ENCODE data around the gene RAB1B.
"Not testable (repeated sequence)": the region's sequence is repeated elsewhere in the genome, so short reads cannot be mapped to it uniquely, and the experiment has no call there.

Gene RAB1B

DNA sequence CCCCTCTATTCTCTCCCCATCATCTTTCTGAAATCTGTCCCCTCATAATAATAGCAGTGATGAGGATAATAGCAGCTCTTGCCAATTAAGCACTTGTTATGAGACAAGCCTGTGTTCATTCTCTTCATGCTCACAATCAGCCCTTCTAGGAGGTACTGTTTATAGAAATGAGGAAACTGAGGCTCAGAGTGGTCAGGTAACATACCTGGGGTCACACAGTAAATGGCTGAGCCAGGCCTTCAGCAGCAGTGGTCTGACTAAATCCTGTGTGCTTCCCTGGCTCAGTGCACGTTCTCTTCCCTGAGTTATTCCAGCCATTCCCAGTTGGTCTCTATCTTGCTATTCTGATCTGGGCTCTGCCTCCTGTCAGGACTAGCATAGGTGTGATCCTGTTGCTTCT, 5.8 kb downstream of the RAB1B start:
- Histone ChIP-seq H3K4me3 (ENCODE audit: low read length) (no peak overlapping the region), H3K9ac (ENCODE audit: low read length) (no peak overlapping the region), H3K27me3 (ENCODE audit: control insufficient read depth, insufficient read depth, low read length) (no peaks in the 10 kb centered on the region), H3K36me3 (ENCODE audit: control insufficient read depth, insufficient read depth, low read length) (peaks cover 31% of the 10 kb centered on the region), H3K27ac (ENCODE audit: low read depth, low read length) (no peak overlapping the region), H3K4me1 (ENCODE audit: control insufficient read depth, insufficient read depth, low read length) (peaks cover 7% of the 10 kb centered on the region)

DNA sequence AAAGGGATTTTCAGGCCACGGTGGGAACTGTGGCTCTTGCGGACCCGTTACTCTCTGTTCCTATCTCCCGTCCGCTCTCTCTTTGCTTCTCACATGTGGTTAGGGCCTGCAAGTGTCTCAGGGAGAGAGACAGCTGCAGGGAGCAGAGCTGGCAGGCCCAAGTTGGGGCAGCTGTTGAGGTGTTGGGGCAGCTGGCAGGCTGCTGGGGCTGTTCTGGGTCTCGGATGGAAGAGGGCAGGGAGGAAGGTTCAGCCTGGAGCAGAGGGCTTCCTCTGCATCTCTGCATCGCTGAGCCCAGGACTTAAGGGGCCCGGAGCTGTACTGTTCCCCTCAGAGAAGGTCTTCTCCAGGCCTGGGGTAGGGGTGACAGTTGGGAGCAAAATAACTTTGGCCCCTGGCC, 7.0 kb downstream of the RAB1B start:
- H3K4me1 ChIP-seq (ENCODE audit: control insufficient read depth, insufficient read depth, low read length), result no peaks in the 10 kb centered on the region
- peaks cover 31% of the 10 kb centered on the region for H3K36me3 ChIP-seq (ENCODE audit: control insufficient read depth, insufficient read depth, low read length)
- no peak overlapping the region for H3K4me3 ChIP-seq (ENCODE audit: low read length)
- H3K27ac ChIP-seq (ENCODE audit: low read depth, low read length), result no peak overlapping the region
- H3K27me3 ChIP-seq (ENCODE audit: control insufficient read depth, insufficient read depth, low read length), result no peaks in the 10 kb centered on the region
- H3K9ac ChIP-seq (ENCODE audit: low read length), result no peak overlapping the region

DNA sequence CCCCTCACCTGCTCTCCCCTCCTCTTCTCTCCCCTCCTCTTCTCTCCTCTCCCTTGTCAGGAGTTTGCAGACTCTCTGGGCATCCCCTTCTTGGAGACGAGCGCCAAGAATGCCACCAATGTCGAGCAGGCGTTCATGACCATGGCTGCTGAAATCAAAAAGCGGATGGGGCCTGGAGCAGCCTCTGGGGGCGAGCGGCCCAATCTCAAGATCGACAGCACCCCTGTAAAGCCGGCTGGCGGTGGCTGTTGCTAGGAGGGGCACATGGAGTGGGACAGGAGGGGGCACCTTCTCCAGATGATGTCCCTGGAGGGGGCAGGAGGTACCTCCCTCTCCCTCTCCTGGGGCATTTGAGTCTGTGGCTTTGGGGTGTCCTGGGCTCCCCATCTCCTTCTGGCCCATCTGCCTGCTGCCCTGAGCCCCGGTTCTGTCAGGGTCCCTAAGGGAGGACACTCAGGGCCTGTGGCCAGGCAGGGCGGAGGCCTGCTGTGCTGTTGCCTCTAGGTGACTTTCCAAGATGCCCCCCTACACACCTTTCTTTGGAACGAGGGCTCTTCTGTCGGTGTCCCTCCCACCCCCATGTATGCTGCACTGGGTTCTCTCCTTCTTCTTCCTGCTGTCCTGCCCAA, 7.7 kb downstream of the RAB1B start:
- no peak overlapping the region for H3K9ac ChIP-seq (ENCODE audit: low read length)
- no peaks in the 10 kb centered on the region for H3K4me1 ChIP-seq (ENCODE audit: control insufficient read depth, insufficient read depth, low read length)
- no peak overlapping the region for H3K4me3 ChIP-seq (ENCODE audit: low read length)
- peaks cover 31% of the 10 kb centered on the region for H3K36me3 ChIP-seq (ENCODE audit: control insufficient read depth, insufficient read depth, low read length)
- H3K27ac ChIP-seq (ENCODE audit: low read depth, low read length), result no peak overlapping the region
- no peaks in the 10 kb centered on the region for H3K27me3 ChIP-seq (ENCODE audit: control insufficient read depth, insufficient read depth, low read length)

DNA sequence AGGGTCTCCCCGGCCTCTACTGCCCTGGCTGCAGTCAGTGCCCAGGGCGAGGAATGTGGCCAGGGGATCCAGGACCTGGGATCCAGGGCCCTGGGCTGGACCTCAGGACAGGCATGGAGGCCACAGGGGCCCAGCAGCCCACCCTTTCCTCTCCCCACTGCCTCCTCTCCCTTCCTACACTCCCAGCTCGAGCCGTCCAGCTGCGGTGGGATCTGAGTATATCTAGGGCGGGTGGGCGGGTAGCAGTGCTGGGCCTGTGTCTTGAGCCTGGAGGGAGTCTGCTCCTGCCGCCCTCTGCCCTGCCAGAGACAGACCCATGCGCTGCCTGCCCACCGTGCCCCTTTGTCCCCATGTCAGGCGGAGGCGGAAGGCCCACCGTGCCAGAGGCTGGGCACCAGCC, 8.2 kb downstream of the RAB1B start:
- H3K27me3 ChIP-seq (ENCODE audit: control insufficient read depth, insufficient read depth, low read length); H3K9ac ChIP-seq (ENCODE audit: low read length); H3K27ac ChIP-seq (ENCODE audit: low read depth, low read length); H3K4me1 ChIP-seq (ENCODE audit: control insufficient read depth, insufficient read depth, low read length); H3K4me3 ChIP-seq (ENCODE audit: low read length): not testable (repeated sequence)
- peaks cover 31% of the 10 kb centered on the region for H3K36me3 ChIP-seq (ENCODE audit: control insufficient read depth, insufficient read depth, low read length)

DNA sequence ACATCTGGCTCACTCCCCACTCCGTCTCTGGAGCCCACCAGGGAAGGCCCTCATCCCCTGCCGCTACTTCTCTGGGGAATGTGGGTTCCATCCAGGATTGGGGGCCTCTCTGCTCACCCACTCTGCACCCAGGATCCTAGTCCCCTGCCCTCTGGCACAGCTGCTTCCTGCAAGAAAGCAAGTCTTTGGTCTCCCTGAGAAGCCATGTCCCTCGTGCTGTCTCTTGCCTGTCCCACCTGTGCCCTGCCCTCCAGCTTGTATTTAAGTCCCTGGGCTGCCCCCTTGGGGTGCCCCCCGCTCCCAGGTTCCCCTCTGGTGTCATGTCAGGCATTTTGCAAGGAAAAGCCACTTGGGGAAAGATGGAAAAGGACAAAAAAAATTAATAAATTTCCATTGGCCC, 8.6 kb downstream of the RAB1B start:
- peaks cover 30% of the 10 kb centered on the region for H3K36me3 ChIP-seq (ENCODE audit: control insufficient read depth, insufficient read depth, low read length)
- not testable (repeated sequence) for H3K27me3 ChIP-seq (ENCODE audit: control insufficient read depth, insufficient read depth, low read length); H3K4me3 ChIP-seq (ENCODE audit: low read length); H3K4me1 ChIP-seq (ENCODE audit: control insufficient read depth, insufficient read depth, low read length); H3K27ac ChIP-seq (ENCODE audit: low read depth, low read length); H3K9ac ChIP-seq (ENCODE audit: low read length)

DNA sequence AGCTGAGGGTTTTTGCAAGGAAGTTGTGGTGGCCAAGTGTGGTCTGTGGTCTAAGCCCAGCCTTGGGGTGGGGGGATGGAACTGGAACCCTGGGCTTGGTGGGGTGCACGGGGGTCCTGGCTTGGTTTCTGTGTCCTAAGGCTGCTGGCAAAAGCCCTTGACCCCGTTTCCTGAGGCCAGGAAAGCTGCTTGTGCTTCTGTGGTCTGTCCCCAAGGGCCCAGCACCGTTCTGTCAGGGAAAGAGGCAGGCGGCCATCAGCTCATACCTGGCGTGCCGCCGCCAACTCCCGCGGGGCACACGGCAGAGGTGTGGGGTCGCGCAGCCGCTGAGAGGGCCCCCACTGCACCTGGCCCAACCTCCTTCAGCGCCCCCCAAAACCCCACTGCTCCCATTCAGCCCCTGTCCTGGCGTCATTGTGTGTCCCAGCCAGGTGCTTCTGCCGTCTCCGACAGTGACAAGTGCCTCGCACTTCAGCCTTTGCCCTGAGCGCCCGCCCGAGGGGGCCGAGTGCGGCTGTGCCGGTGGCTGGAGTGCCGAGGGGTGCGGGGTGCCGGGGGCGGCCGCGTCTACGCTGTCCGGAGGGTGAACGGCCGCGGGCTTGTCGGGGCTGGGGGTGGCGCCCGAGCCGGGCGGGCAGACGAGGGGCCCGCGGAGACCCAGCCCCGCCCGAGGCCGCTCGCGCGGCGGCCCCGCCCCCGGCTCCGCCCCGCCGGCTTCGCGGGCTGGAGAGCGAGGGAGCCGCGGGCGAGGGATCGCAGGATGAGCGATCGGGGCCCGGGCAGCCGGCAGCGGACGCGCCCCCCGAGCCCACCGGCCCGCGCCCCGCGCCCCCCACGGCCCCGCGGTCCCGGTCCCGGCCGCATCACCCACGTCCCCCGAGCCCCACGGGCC, 9.3 kb downstream of the RAB1B start, which contains the start of gene CNIH2:
Gene CNIH2, plus strand, starts transcription at position 705 of the 892 bp plus-strand sequence. CDS start 282 bp downstream, outside the sequence.
- peak within 1 kb of the TSS; percentile 16 for H3K27ac ChIP-seq (ENCODE audit: low read depth, low read length)
- H3K36me3 ChIP-seq (ENCODE audit: control insufficient read depth, insufficient read depth, low read length), result peaks cover 24% of the 10 kb centered on the region
- no peaks in the 10 kb centered on the region for H3K27me3 ChIP-seq (ENCODE audit: control insufficient read depth, insufficient read depth, low read length)
- no peak within 1 kb of the TSS for H3K9ac ChIP-seq (ENCODE audit: low read length)
- peak within 1 kb of the TSS; percentile 41 for H3K4me3 ChIP-seq (ENCODE audit: low read length)
- H3K4me1 ChIP-seq (ENCODE audit: control insufficient read depth, insufficient read depth, low read length), result peaks cover 2% of the 10 kb centered on the region

DNA sequence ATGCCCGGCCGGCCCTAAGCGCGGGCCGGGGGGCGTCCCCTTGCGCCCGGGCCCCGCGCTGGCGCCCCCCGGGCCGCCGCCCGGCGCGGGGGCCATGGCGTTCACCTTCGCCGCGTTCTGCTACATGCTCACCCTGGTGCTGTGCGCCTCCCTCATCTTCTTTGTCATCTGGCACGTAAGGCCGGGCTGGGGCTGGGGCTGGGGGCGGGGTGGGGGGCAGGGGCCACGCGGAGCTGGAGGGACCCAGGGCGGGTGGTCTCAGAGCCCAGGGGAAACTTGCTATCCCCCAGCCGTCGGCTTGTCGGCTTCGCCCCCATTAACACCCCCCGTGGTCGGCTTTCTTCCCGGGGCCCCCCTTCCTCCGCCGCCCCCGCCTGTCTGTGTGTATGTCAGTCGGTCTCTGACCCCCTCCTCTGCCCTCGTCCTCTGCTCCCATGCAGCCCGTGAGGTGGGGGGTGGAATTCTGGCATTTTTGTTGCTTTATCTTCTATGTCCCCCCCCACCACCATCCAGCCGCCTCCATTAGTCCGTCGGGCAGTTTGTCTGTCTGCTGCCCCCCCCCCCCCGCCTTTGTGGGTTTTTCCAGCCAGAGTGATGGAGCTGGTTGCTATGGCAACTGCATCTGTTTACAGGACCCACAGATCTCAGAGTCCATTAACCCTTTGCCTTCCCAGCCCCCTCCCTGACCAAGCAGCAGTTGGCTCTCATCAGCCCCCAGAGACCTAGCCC, 10.1 kb downstream of the RAB1B start:
- Histone ChIP-seq H3K27ac (ENCODE audit: low read depth, low read length) (no peak overlapping the region), H3K4me3 (ENCODE audit: low read length) (no peak overlapping the region), H3K9ac (ENCODE audit: low read length) (no peak overlapping the region), H3K27me3 (ENCODE audit: control insufficient read depth, insufficient read depth, low read length) (no peaks in the 10 kb centered on the region), H3K4me1 (ENCODE audit: control insufficient read depth, insufficient read depth, low read length) (peaks cover 2% of the 10 kb centered on the region), H3K36me3 (ENCODE audit: control insufficient read depth, insufficient read depth, low read length) (peaks cover 18% of the 10 kb centered on the region)

DNA sequence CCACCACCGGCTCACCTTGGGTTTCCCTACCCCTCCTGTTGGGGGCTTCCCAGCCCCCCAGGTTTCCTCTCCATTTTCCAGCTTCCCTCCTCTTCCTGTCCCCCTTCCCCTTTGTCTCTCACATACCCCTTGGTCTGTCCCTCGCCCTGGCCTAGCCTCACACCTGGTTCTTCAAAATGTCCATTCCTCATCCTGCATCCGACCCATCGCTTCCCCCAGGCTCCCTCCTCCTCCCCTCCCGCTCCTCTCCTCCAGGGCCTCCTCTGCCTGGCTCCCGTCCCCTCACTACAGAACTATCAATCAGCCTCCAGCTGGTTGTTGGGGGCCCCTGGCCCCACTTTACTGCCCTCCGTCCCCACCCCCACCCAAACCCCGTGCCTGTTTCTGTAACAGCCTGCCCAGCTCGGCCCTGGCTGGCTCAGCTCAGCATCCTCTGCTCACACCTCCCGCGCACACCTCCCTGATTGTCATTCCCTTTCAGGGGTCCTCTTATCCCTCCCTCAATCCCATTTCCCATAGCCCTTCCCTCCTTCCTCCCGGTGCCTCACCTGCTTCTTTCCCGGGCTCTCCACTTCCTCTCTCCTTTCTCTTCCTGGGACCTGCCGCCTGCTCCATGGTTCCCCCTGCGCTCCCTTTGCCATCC, 10.8 kb downstream of the RAB1B start:
- Histone ChIP-seq H3K27me3 (ENCODE audit: control insufficient read depth, insufficient read depth, low read length) (no peaks in the 10 kb centered on the region), H3K4me3 (ENCODE audit: low read length) (no peak overlapping the region), H3K36me3 (ENCODE audit: control insufficient read depth, insufficient read depth, low read length) (peaks cover 11% of the 10 kb centered on the region), H3K9ac (ENCODE audit: low read length) (no peak overlapping the region), H3K4me1 (ENCODE audit: control insufficient read depth, insufficient read depth, low read length) (peaks cover 2% of the 10 kb centered on the region), H3K27ac (ENCODE audit: low read depth, low read length) (no peak overlapping the region)

DNA sequence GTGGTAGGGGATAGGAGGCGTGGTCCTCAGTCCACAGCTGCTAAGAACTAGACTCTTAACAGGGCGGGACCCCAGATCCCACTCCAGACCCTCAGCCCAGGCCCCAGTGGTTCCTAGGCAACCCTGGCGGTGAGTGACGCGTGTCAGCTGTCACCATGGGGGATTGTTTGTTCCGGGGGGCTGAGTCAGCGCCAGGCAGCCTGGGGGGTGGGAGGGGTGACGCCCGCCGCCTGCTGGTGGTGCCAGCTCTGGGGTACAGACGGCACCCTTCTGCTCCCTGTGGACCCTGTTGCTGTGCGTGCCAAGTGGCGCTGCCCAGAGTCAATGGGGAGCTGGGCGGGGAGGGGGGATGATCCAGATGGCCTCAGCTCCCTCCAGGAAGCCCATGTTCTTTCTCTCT, 12.0 kb downstream of the RAB1B start:
- Histone ChIP-seq H3K4me3 (ENCODE audit: low read length) (no peak overlapping the region), H3K36me3 (ENCODE audit: control insufficient read depth, insufficient read depth, low read length) (peaks cover under 1% of the 10 kb centered on the region), H3K4me1 (ENCODE audit: control insufficient read depth, insufficient read depth, low read length) (peaks cover 2% of the 10 kb centered on the region), H3K27ac (ENCODE audit: low read depth, low read length) (no peak overlapping the region), H3K9ac (ENCODE audit: low read length) (no peak overlapping the region), H3K27me3 (ENCODE audit: control insufficient read depth, insufficient read depth, low read length) (no peaks in the 10 kb centered on the region)

DNA sequence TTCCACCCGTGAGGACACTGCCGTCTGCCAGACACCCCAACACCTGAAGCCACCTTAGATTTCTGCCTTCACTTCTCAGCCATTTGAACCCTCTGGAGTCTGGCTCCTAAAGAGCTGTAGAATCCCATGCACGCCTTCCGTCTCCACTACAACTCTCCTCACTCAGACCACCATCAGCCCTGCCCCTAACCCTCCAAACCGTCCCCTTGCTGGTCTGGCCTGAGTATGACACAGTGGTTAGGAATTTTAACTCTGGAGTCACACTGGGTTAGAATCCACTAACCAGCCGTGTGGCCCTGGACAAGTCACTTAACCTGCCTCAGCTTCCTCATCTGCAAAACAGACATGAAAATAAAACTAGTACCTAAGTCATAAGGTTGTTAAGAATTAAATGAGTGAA, 12.6 kb downstream of the RAB1B start:
- H3K4me1 ChIP-seq (ENCODE audit: control insufficient read depth, insufficient read depth, low read length), result peaks cover 2% of the 10 kb centered on the region
- H3K27ac ChIP-seq (ENCODE audit: low read depth, low read length), result no peak overlapping the region
- H3K9ac ChIP-seq (ENCODE audit: low read length), result no peak overlapping the region
- H3K4me3 ChIP-seq (ENCODE audit: low read length), result no peak overlapping the region
- no peaks in the 10 kb centered on the region for H3K36me3 ChIP-seq (ENCODE audit: control insufficient read depth, insufficient read depth, low read length)
- no peaks in the 10 kb centered on the region for H3K27me3 ChIP-seq (ENCODE audit: control insufficient read depth, insufficient read depth, low read length)

DNA sequence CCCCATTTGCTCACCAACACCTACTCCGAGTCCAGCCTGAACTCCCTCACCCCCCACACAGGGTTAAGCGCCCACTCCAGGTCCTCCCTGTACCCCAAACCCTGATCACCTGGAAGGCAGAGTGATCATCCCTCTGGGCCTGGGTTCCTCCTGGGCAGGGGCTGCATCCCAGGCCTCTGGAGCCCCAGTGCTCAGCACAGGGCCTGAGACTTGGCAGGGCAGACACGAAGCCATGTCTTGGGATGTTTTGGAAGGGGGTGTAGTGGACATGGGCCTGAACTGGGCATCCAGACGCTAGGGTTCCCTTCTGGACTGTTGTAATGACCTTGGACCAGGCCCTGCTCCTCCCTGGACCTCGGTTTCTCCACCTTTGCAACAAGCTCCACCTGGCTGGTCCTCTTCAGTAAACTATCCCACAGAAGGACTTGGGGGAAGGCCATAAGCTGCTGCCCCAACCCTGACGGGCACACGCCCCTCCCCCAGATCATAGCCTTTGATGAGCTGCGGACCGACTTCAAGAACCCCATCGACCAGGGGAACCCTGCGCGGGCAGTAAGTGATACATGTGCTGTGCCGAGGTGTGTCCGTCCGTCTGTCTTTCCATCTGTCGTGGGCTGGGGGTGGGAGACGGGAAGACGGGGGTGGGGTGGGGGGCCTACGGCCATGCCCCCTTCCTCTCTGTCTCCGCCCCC, 13.5 kb downstream of the RAB1B start:
- no peaks in the 10 kb centered on the region for H3K36me3 ChIP-seq (ENCODE audit: control insufficient read depth, insufficient read depth, low read length)
- no peak overlapping the region for H3K27ac ChIP-seq (ENCODE audit: low read depth, low read length)
- no peak overlapping the region for H3K4me3 ChIP-seq (ENCODE audit: low read length)
- H3K9ac ChIP-seq (ENCODE audit: low read length), result no peak overlapping the region
- peaks cover 2% of the 10 kb centered on the region for H3K4me1 ChIP-seq (ENCODE audit: control insufficient read depth, insufficient read depth, low read length)
- no peaks in the 10 kb centered on the region for H3K27me3 ChIP-seq (ENCODE audit: control insufficient read depth, insufficient read depth, low read length)

Measured in rectal smooth muscle tissue (tissue), 1 donor.